Measurements from ENCODE around the gene VWA3B.
"Not testable (repeated sequence)": the region's sequence is repeated elsewhere in the genome, so short reads cannot be mapped to it uniquely, and the experiment has no call there.

Gene VWA3B

GRCh38 chr2:98085649-98086048 is 1.3 kb upstream of the VWA3B start:
- no peak for DNase-seq

DNA sequence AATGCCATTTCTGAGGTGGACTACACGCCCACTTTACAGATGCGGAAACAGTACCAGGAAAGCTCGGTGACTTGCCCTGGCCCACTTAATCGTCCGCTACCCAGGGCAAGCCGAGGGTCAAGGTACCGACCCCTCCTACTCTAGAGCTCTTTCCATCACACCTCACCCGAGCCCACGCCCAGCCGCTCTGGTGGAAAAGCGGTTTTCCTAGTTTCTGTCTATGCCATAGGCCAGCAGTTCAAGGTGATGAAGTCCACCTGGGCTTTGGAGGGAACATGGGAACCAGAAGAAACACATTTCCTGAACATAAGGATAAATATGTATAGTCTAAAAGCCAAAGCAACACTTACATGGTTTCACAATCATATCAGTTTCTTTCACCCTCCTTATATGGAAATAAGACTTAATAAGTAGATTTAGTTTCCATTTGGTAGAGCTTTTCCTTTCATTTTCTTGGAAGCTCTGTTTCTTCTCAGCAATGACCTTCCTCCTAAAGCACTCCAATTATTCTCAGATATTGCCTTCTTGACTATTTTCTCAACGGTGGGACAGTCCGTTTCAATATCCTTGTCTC is 567 bp downstream of the VWA3B start:
- no peak for DNase-seq

DNA sequence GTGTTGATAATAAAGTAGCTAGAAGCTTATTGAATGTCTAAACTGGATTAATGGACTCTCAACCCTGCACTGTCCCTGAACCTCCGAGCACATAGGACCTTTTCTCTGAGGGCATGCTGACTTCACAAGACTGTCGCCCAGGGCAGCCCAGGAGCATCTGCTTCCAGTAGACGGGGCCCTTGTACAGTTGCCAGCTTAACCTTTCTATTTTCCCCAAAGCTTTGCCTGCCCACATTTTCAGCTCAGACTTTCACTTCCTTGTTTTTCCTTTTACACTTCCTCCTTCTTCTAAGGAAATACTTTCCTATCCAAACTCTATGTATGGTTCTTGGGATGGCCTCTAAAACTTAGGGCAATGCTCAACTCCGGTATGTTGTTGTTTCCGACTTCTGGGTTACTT is 1.3 kb downstream of the VWA3B start:
- DNase-seq, result no peak

DNA sequence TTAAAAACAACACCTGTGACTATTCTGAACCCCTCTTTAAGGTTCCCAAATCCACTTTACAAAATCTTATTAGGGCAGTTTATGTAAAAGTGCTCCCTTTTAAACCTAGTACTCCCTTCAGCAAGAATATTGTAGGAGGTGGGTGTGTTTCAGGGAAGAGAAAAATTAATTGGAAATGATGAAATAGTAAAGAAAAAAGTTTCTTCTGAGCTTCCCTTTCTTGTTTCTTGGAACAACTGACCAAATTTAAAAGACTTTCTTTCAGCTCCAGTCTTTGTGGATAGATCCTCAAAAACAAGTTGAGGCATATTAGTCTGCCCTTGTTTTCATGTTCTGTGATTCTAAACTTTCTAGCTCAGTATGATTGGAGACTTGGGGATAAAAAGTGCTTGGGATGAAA is 3.0 kb downstream of the VWA3B start:
- DNase-seq, result no peak

GRCh38 chr2:98090951-98091350 is 4.0 kb downstream of the VWA3B start:
- DNase-seq, result no peak

DNA sequence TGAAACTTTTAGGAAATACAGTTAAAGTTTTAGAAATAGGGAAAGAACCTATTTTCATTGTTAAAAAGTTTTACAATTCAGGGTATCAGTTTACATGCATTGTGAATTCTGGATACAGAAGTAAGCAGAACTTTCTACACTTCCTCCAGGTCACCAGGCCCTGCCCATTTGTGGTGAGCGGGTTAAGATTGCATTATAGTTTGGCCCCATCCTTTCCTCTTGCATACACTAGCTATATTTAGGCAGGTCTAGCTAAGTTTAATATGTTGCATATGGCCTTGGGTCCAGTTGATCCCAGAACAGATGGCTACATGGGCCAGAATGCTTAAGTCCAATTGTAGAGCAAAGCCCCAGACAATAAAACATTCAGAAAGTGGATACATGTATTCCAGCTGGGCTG is 4.8 kb downstream of the VWA3B start:
- no peak for DNase-seq

- DNase-seq, result no peak
These were observed 6.2 kb downstream of the VWA3B start for GRCh38 chr2:98093146-98093545.

DNA sequence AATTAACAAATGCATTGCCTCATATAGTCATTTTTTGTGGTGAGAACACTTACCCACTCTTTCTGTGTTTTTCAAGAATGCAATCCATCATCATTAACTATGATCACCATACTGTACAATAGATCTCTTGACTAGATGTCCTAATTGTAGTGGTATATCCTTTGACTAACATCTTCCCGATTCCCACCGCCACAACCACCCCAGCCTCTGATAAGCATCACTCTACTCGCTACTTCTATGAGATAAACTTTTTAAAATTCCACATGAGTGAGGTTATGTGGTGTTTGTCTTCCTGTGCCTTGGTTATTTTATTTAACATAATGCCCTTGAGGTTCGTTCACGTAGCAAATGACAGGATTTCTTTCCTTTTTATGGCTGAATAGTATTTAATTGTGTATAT is 6.6 kb downstream of the VWA3B start:
- DNase-seq, result no peak

DNA sequence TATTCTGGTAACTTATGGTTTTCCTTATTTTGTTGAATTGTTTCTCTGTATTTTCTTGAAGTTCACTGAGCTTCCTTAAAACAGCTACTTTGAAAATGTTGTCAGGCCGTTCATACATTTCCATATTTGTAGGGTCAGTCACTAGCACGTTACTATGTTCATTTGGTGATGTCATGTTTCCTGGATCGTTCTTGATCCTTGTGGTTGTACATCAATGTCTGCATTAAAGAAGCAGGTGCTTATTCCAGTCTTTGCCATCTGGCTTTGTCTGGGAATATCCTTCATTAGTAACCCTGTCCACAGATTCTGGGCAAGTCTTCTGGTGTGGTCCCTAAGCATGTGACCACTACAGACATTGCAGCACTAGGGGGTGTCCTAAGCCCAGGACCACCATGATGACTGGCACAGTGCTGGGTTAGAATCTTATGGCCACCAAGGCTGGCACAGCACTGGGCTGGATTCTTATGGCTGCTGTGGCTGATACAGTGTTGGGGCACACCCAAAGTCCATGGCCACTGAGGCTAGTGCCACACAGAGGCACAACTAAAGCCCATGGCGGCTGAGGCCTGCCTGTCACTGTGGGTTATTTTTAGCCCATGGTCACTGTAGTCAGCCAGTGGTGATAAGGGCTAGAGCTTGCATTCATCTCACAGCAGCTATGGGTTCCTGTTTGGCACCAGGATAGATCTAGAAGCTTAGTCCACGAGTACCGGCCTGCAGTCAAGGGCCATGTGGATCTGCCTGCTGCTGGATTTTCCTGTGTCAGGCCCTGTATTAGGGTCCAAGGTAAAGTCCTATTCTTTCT is 13.2 kb downstream of the VWA3B start:
- no peak for DNase-seq

DNA sequence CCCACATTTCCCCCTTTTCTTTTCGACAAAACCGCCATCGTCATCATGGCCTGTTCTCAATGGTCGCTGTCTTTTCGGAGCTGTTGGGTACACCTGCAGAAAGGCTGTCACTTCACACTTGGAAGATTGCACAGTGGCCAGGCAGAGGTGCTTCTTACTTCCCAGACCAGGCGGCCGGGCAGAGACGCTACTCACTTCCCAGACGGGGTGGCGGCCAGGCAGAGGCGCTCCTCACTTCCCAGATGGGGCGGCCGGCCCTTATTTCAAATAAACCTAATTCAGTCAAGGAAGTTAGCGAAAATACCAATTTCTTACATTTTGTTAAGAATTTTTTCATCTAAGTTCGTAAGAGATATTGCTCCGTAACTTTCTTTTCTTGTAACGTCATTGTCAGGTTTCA is 15.3 kb downstream of the VWA3B start:
- DNase-seq, result not testable (repeated sequence)

- DNase-seq, result no peak
These were observed 15.9 kb downstream of the VWA3B start for GRCh38 chr2:98102878-98103277.

DNA sequence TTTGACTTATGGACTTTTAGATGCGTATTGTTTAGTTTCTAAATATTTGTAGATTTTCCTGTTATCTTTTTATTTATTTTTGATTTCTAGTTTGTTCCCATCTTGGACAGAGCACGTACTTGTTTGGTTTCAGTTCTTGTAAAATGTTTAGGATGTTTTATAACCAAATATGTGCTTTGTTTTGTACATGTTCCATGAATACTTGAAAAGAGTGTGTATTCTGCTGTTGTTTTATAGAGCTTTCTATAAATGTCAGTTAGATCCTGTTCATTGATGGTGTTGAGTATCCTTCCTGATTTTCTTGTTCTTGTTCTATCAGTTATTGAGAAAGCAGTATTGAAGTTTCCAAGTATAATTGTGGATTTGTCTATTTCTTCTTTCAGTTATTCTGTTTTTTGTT is 21.1 kb downstream of the VWA3B start:
- DNase-seq, result no peak

GRCh38 chr2:98110741-98111140 is 23.8 kb downstream of the VWA3B start:
- DNase-seq, result no peak

GRCh38 chr2:98114643-98115330 is 27.8 kb downstream of the VWA3B start:
- DNase-seq, result no peak

GRCh38 chr2:98118161-98118560 is 31.2 kb downstream of the VWA3B start:
- DNase-seq, result no peak

DNA sequence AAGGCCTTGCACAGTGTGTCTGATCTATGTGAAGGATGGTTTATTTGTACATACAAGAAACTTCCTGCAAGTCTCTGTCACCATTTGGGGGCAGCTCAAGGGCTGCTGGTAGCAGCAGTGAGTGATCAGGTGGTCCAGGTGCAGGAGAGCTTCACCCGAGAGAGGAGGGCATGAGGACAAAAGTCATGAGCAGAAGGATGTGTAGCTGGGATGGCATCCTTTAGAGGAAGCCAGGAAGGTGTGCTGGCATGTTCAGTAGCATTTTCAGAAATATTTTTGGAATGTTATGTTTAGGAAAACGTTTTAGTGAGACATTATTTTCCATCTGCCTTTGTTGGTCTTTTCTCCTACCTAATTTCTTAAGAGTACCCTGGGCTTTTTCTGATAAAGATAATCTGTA is 31.9 kb downstream of the VWA3B start:
- DNase-seq, result no peak

- no peak for DNase-seq
These were observed 34.2 kb downstream of the VWA3B start for GRCh38 chr2:98121149-98121548.

DNA sequence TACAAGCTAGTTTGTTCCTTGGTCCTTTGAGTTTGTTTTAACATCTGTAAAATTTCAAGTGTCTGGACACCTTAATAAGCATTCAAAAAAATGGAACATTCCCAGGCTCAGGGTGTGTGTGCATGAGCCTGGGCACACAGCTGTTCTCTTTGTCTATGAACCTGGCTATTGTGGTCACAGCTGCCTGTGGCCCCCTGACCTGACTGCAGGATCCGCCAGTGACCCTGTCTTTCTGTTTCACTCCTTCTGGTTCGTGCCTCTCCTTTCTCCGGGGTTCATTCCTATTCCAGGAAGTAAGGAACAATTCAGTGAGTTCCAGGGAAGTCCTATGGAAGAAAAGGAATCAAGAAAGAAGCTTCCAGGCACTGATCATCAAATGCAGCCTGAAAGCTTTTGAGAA is 35.6 kb downstream of the VWA3B start:
- no peak for DNase-seq

- DNase-seq, result no peak
These were observed 36.3 kb downstream of the VWA3B start for GRCh38 chr2:98123286-98123685.

DNA sequence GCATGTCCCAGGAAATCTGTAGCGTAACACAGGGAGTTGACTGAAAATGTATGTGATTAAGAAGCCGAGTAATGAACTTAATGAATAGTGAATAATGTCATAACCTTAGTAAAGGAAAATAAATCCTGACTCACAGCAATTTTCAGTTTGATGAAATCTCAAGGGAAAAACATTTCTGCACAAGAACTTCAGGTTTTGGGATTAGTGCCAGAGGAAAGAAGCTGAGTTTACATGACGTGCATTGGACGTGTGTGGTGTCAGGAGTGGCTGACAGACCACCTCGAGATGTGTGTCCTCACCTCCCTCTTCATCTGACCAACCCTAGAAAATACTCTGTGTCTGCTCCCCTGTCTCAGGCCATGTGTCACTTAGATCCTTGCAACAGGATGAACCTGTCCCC is 39.1 kb downstream of the VWA3B start:
- no peak for DNase-seq

DNA sequence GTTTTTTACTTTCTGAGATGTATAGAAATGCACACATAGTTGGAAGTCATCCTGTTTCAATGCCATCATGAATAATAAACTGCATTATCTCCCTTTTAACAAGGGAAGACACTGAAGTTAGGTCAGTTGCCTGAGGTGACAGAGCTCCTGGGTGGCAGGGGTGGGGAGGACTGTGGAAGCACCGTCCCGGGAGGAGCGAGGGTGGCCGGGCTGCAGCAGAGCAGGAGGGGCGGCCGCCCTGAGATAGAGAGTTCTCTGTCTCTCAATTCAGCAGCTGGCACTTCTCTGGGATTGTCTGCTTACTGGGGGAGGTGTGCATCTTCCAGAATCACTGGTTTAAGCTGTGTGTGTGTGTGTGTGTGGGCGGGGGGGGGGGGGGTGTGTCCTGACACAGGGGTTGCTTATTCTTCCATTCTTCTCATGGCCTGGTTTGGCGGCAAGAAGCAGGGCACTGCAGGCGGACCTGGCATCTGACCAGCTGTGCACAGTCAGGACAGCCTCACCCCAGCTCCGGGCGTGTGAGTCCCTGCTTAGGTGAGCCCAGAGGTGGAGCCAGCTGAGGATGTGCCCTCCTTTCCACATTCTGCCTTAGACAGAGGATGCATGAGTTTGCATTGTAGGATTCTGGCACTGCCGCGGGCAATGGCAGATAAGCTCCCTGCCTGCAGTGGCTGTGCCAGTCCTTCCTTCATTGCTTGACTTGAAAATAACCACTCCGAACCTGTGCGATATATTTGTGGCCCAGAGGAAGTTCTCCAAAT is 40.4 kb downstream of the VWA3B start:
- DNase-seq, result no peak

DNA sequence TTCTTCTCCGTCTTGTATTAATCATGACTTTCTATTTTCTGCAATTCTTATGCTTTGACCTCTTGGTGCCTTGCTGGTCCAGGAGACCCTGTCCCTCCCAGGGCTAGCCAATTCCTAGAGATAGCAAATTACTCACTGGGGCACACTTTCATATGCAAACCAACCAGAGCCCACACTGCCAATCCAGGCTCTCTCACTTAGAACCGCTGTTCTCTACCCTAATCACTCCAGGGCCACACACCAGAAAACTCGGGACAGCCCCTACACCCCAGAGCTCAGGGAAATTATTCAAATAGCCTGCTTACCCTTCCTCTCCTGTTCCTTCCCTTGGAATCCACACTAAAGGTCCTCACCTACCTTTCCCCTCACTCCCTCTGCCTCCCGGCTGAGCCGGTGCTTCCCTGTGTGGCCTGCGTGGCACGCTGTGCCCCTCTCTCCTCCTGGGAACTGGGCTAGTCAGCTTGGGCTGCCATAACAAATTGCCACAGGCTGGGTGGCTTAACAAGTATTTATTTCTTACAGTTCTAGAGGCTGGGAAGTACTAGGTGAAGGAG is 41.7 kb downstream of the VWA3B start:
- DNase-seq, result no peak

DNA sequence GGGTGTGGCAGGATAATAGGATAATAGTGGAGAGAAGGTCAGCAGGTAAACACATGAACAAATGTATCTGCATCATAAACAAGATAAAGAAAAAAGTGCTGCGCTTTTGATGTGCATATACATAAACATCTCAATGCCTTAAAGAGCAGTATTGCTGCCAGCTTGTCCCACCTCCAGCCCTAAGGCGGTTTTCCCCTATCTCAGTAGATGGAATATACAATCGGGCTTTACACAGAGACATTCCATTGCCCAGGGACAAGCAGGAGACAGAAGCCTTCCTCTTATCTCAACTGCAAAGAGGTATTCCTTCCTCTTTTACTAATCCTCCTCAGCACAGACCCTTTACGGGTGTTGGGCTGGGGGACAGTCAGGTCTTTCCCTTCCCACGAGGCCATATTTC is 43.1 kb downstream of the VWA3B start:
- DNase-seq, result not testable (repeated sequence)
